Right lobe of liver (tissue), 4 donors: ENCODE measurements around the gene KIAA0513.

Experiments
- CTCF ChIP-seq, 4 donors: fragments of 200-600 bp in 3 of 4; fragments of 450-650 bp in 1 of 4; IDR thresholded peaks; one replicate each; pipeline versions ENCODE4 v1.5.1 to v1.8.0; 2016 to 2022; ENCODE audit warnings: antibody characterized with exemption in 4 of 4, mild to moderate bottlenecking in 2 of 4
- POLR2A ChIP-seq: fragments of 450-650 bp; IDR thresholded peaks from one replicate; pipeline ENCODE4 v1.6.1; 2017; ENCODE audit warnings: antibody characterized with exemption, mild to moderate bottlenecking
- donor health status: DM: no; HTN: no; CAD: no.
- donor health status: DM: no; HTN: no; CAD: no.
- donor health status: DM: no; HTN: yes; CAD: no.

- TF ChIP-seq CTCF (IDR thresholded peaks at IDR 0.05) (no peak), POLR2A (no peak)
These were observed 51.4 kb downstream of the KIAA0513 start for GRCh38 chr16:85078952-85079351.
